H1 (cell line): ENCODE results near the gene GNAO1. TPM values are rescaled to one million over a fixed set of nuclear protein-coding genes. Genes with fewer than 3 reads are reported as not detected.

Source experiments
- CTCF ChIA-PET: fragments of 300-600 bp; sonication (Branson Sonifier 250); formaldehyde crosslinking; loops from one replicate; lab custom pipeline; 2021; ENCODE audit not compliant: partially characterized antibody; lab: Charles Lee
- POLR2A ChIA-PET: fragments of 300-600 bp; sonication (Branson Sonifier 250); formaldehyde crosslinking; loops from one replicate; lab custom pipeline; 2021; ENCODE audit warnings: inconsistent platforms; ENCODE audit not compliant: partially characterized antibody; lab: Charles Lee
- DNase-seq, 2 experiments: peaks; one replicate each; pipeline versions ENCODE4 v3.0.0 to v3.0.0-alpha.2; 2010 to 2022; ENCODE audit warnings: low spot score in 2 of 2, low read depth in 1 of 2, mixed read lengths in 1 of 2
- FAIRE-seq: peaks from 2 replicates; lab custom pipeline; 2011; peaks lifted over from hg19 to GRCh38; lab: Jason Lieb, UNC
- H2AFZ ChIP-seq: 2 replicates; pipeline ENCODE4 v1.8.1; 2012; ENCODE audit warnings: low read length, inconsistent platforms
- H2AK5ac ChIP-seq: 2 replicates; pipeline ENCODE4 v1.6.1; 2013; ENCODE audit warnings: low read depth, low read length
- H2BK120ac ChIP-seq: replicated peaks from 2 replicates; pipeline ENCODE3; 2013; ENCODE audit warnings: low read depth, low read length, inconsistent platforms
- H2BK12ac ChIP-seq: 2 replicates; pipeline ENCODE4 v1.6.1; 2013; ENCODE audit warnings: low read depth, low read length
- H2BK15ac ChIP-seq: 2 replicates; pipeline ENCODE4 v1.6.1; 2013; ENCODE audit warnings: low read length
- H2BK20ac ChIP-seq: 2 replicates; pipeline ENCODE4 v1.6.1; 2013; ENCODE audit warnings: low read length
- H2BK5ac ChIP-seq: 2 replicates; pipeline ENCODE4 v1.6.1; 2013; ENCODE audit warnings: low read depth, low read length
- H3K14ac ChIP-seq: 2 replicates; pipeline ENCODE4 v1.6.1; 2013; ENCODE audit warnings: inconsistent platforms; ENCODE audit not compliant: insufficient read length
- H3K18ac ChIP-seq: 2 replicates; pipeline ENCODE4 v1.6.1; 2013; ENCODE audit warnings: low read length; ENCODE audit errors: extremely low read depth
- H3K23ac ChIP-seq: 2 replicates; pipeline ENCODE4 v1.6.1; 2013; ENCODE audit warnings: inconsistent platforms; ENCODE audit not compliant: insufficient read length
- H3K23me2 ChIP-seq: 2 replicates; pipeline ENCODE4 v1.6.1; 2013; ENCODE audit warnings: low read depth, low read length
- H3K27ac ChIP-seq: 2 replicates; pipeline ENCODE4 v1.6.1; 2011; ENCODE audit warnings: low read depth, low read length, inconsistent platforms
- H3K27me3 ChIP-seq, 4 experiments: replicated peaks in 1 of 4; 1 replicate in 1 of 4; 2 replicates in 3 of 4; pipeline versions ENCODE4 v1.6.1 to v1.8.1; 2011 to 2013; ENCODE audit warnings: low read length in 3 of 4, mild to moderate bottlenecking in 3 of 4, inconsistent platforms in 2 of 4, mixed read lengths in 2 of 4, moderate library complexity in 1 of 4; ENCODE audit not compliant: control insufficient read depth in 3 of 4, insufficient read depth in 3 of 4; ENCODE audit errors: extremely low read depth in 1 of 4
- H3K36me3 ChIP-seq, 4 experiments: 2 replicates each; pipeline versions ENCODE4 v1.6.1 to v1.8.1; 2011 to 2013; ENCODE audit warnings: mild to moderate bottlenecking in 4 of 4, low read length in 3 of 4, moderate library complexity in 2 of 4, control low read depth in 1 of 4, inconsistent platforms in 1 of 4; ENCODE audit not compliant: insufficient read depth in 4 of 4, control insufficient read depth in 2 of 4
- H3K4ac ChIP-seq: replicated peaks from 2 replicates; pipeline ENCODE3; 2013; ENCODE audit warnings: low read length, low read depth, mixed read lengths, inconsistent platforms; ENCODE audit not compliant: insufficient read length
- H3K4me1 ChIP-seq, 4 experiments: replicated peaks in 1 of 4; 1 replicate in 1 of 4; 2 replicates in 3 of 4; pipeline versions ENCODE4 v1.6.1 to v1.8.1; 2011 to 2013; ENCODE audit warnings: low read length in 3 of 4, inconsistent platforms in 2 of 4, mixed read lengths in 1 of 4; ENCODE audit not compliant: insufficient read depth in 4 of 4, control insufficient read depth in 3 of 4
- H3K4me2 ChIP-seq, 2 experiments: 2 replicates each; pipeline versions ENCODE4 v1.6.1 to v1.8.1; 2011 to 2013; ENCODE audit warnings: low read depth in 2 of 2, low read length in 2 of 2, control low read depth in 1 of 2, inconsistent platforms in 1 of 2, mild to moderate bottlenecking in 1 of 2; ENCODE audit not compliant: insufficient read depth in 1 of 2
- H3K4me3 ChIP-seq, 4 experiments: fragments of 200-600, 300-600 bp in 1 of 4; sonication (generic), shearing (Covaris generic), sonication (Bioruptor Twin) in 1 of 4; 2 replicates each; pipeline versions ENCODE4 v1.5.1 to v1.8.1; 2011 to 2016; ENCODE audit warnings: low read length in 4 of 4, low read depth in 3 of 4, control low read depth in 2 of 4, inconsistent platforms in 2 of 4, mild to moderate bottlenecking in 2 of 4, mixed read lengths in 1 of 4, moderate library complexity in 1 of 4; ENCODE audit not compliant: insufficient read depth in 2 of 4; ENCODE audit errors: extremely low read depth in 1 of 4
- H3K56ac ChIP-seq: replicated peaks from 2 replicates; pipeline ENCODE3; 2013; ENCODE audit warnings: low read depth, mild to moderate bottlenecking, mixed read lengths, low read length, inconsistent platforms; ENCODE audit not compliant: insufficient read length
- H3K79me1 ChIP-seq: 2 replicates; pipeline ENCODE4 v1.6.1; 2013; ENCODE audit warnings: low read depth, low read length, control low read depth
- H3K79me2 ChIP-seq, 2 experiments: 2 replicates each; pipeline versions ENCODE4 v1.6.1 to v1.8.1; 2012 to 2013; ENCODE audit warnings: low read length in 2 of 2, mild to moderate bottlenecking in 2 of 2, inconsistent platforms in 1 of 2; ENCODE audit not compliant: insufficient read depth in 2 of 2, control insufficient read depth in 1 of 2
- H3K9ac ChIP-seq, 4 experiments: replicated peaks in 1 of 4; 1 replicate in 1 of 4; 2 replicates in 3 of 4; pipeline versions ENCODE4 v1.6.1 to v1.8.1; 2011 to 2013; ENCODE audit warnings: low read depth in 3 of 4, low read length in 3 of 4, control low read depth in 2 of 4, mild to moderate bottlenecking in 2 of 4, moderate library complexity in 2 of 4, inconsistent platforms in 1 of 4; ENCODE audit errors: extremely low read depth in 1 of 4
- H3K9me3 ChIP-seq, 2 experiments: 2 replicates each; pipeline versions ENCODE4 v1.6.1 to v1.8.1; 2012 to 2013; ENCODE audit warnings: mild to moderate bottlenecking in 2 of 2, moderate library complexity in 2 of 2, control low read depth in 1 of 2, inconsistent platforms in 1 of 2, low read depth in 1 of 2, low read length in 1 of 2, mixed read lengths in 1 of 2; ENCODE audit not compliant: insufficient read depth in 2 of 2
- H4K20me1 ChIP-seq, 2 experiments: replicated peaks in 1 of 2; 2 replicates each; pipeline versions ENCODE3 to v1.8.1; 2011 to 2013; ENCODE audit warnings: inconsistent platforms in 2 of 2, low read length in 2 of 2, mild to moderate bottlenecking in 1 of 2; ENCODE audit not compliant: insufficient read depth in 2 of 2, control insufficient read depth in 1 of 2
- H4K5ac ChIP-seq: 2 replicates; pipeline ENCODE4 v1.6.1; 2013; ENCODE audit warnings: low read length, low read depth, mixed read lengths, inconsistent platforms; ENCODE audit not compliant: insufficient read length
- H4K8ac ChIP-seq: 2 replicates; pipeline ENCODE4 v1.8.0; 2013; ENCODE audit warnings: mild to moderate bottlenecking, moderate library complexity, low read length, inconsistent platforms; ENCODE audit not compliant: insufficient read depth; ENCODE audit errors: extremely low read depth
- H4K91ac ChIP-seq: replicated peaks from 2 replicates; pipeline ENCODE3; 2013; ENCODE audit warnings: low read length, mixed read lengths, inconsistent platforms; ENCODE audit not compliant: insufficient read length
- ATF2 ChIP-seq: IDR thresholded peaks from 2 replicates; pipeline ENCODE4 v1.6.1; 2012; ENCODE audit warnings: low read length, inconsistent platforms
- CTCF ChIP-seq, 3 experiments: IDR thresholded peaks; 1 replicate in 2 of 3; 2 replicates in 1 of 3; pipeline versions ENCODE4 v1.5.1 to v1.6.1; 2011; ENCODE audit warnings: low read length in 3 of 3, mild to moderate bottlenecking in 3 of 3, inconsistent platforms in 2 of 3, low read depth in 1 of 3, moderate library complexity in 1 of 3; ENCODE audit not compliant: insufficient read depth in 1 of 3; ENCODE audit errors: control extremely low read depth in 1 of 3
- WGBS, 2 experiments: shearing (Covaris generic) in 1 of 2; methylation state at CpG; one replicate each; pipeline versions ENCODE4 v1.1.6 to v1.1.7; 2013 to 2015; ENCODE audit warnings: low lambda C conversion rate in 2 of 2, mixed read lengths in 2 of 2, inconsistent platforms in 1 of 2, low coverage in 1 of 2, missing lambda C conversion rate in 1 of 2; ENCODE audit not compliant: insufficient replicate concordance in 2 of 2, insufficient coverage in 1 of 2, insufficient read length in 1 of 2; ENCODE audit errors: extremely low coverage in 1 of 2, missing lambda C conversion rate in 1 of 2; 5-methylcytosine and 5-hydroxymethylcytosine counted together
- polyA plus RNA-seq, 7 experiments: library from polyadenylated mRNA; depleted of rRNA in 3 of 7; stranded (reverse) in 5 of 7; unstranded in 2 of 7; fragments of >200 nt in 5 of 7; fragments of 200-250 nt in 2 of 7; gene quantifications; 1 replicate in 5 of 7; 2 replicates in 1 of 7; 4 replicates in 1 of 7; pipeline versions ENCODE4 v1.2.1 to v1.2.3, GENCODE V29; 2011 to 2013; ENCODE audit warnings: missing spikeins in 2 of 7, mixed read lengths in 2 of 7
- total RNA-seq: library from RNA; stranded (reverse); fragmentation: NEBNext Ultra II Directional; extraction: Animal tissue kit (Norgen Biotek cat#: 25700); gene quantifications from 2 replicates; pipeline ENCODE4 v1.2.1, GENCODE V29; 2021

The GNAO1 gene
- total and polyA plus RNA-seq, 2 of the 8 experiments (the other 6 are each of a cell fraction or from before 2014, with no cell fraction given) = 6.7 to 34.4 TPM

- no peaks in the 10 kb centered on the region for H3K36me3 ChIP-seq
- FAIRE-seq = no peak
Observed at GRCh38 chr16:56257666-56258342, 66.5 kb downstream of the GNAO1 start.

More at GRCh38 chr16:56257666-56258342, 66.5 kb downstream of the GNAO1 start:
- H3K18ac ChIP-seq = no peak overlapping the region
- H2BK12ac ChIP-seq = no peak overlapping the region
- H4K8ac ChIP-seq = no peak overlapping the region
- no peak for TF ChIP-seq ATF2
- no peak for TF ChIP-seq CTCF (IDR thresholded peaks at IDR 0.05; ENCODE audit: control extremely low read depth in 1 of 3, insufficient read depth in 1 of 3, low read depth in 1 of 3, low read length in 3 of 3)
- no peak overlapping the region for H2AK5ac ChIP-seq
- H4K20me1 ChIP-seq = peaks cover 0 to 2% of the 10 kb centered on the region in 2 experiments
- H3K23ac ChIP-seq = no peak overlapping the region
- no peaks in the 10 kb centered on the region for H3K79me1 ChIP-seq
- H2BK5ac ChIP-seq = no peak overlapping the region
- no peaks in the 10 kb centered on the region for H3K79me2 ChIP-seq
- no peak for DNase-seq
- WGBS, 2 experiments = 84% methylated on average over 8 of the region's 8 CpGs; no CpG with 5 or more reads in 1 of the 2 experiments
- no peak overlapping the region for H3K4ac ChIP-seq
- H4K5ac ChIP-seq = no peak overlapping the region
- no peak overlapping the region for H3K4me2 ChIP-seq
- ChIA-PET CTCF (interaction anchor here (1.0 to 2.1 kb wide), 5 partner anchors 12 to 61 kb away, joined by 4 to 8 read pairs (median 5); no protein-coding TSS in a partner anchor), POLR2A (no interaction called here)
- H3K14ac ChIP-seq = no peak overlapping the region
- H3K56ac ChIP-seq = no peak overlapping the region
- no peak overlapping the region for H2BK120ac ChIP-seq
- H2BK20ac ChIP-seq = no peak overlapping the region
- no peak overlapping the region for H2BK15ac ChIP-seq
- H3K27me3 ChIP-seq = no peaks in the 10 kb centered on the region
- no peak overlapping the region for H3K4me3 ChIP-seq
- H3K4me1 ChIP-seq = no peaks in the 10 kb centered on the region
- H3K9me3 ChIP-seq = no peaks in the 10 kb centered on the region
- H3K9ac ChIP-seq = no peak overlapping the region
- H2AFZ ChIP-seq = no peak overlapping the region
- no peaks in the 10 kb centered on the region for H3K23me2 ChIP-seq
- no peak overlapping the region for H3K27ac ChIP-seq
- H4K91ac ChIP-seq = no peak overlapping the region
